Mesothelial cell of epicardium (in vitro differentiated cells): ENCODE results near the gene CNN2. TPM values are rescaled to one million over a fixed set of nuclear protein-coding genes. Genes with fewer than 3 reads are reported as not detected.

Experiments used
- DNase-seq, 2 experiments: peaks; one replicate each; pipeline ENCODE4 v3.0.0; 2021; ENCODE audit warnings: low spot score in 2 of 2; ENCODE audit not compliant: unreplicated experiment in 2 of 2
- H3K27ac Mint-ChIP-seq: 2 replicates; pipeline ENCODE4 v1.8.0; 2021; ENCODE audit warnings: mixed read lengths
- H3K27me3 Mint-ChIP-seq: 2 replicates; pipeline ENCODE4 v1.8.0; 2021; ENCODE audit warnings: low read depth, mixed read lengths
- H3K36me3 Mint-ChIP-seq: 2 replicates; pipeline ENCODE4 v1.8.0; 2021; ENCODE audit warnings: mixed read lengths
- H3K4me1 Mint-ChIP-seq: 2 replicates; pipeline ENCODE4 v1.8.0; 2021; ENCODE audit warnings: mixed read lengths
- H3K4me3 Mint-ChIP-seq: 2 replicates; pipeline ENCODE4 v1.8.0; 2021; ENCODE audit warnings: mild to moderate bottlenecking, moderate library complexity, mixed read lengths
- H3K9me3 Mint-ChIP-seq: 2 replicates; pipeline ENCODE4 v1.8.0; 2021; ENCODE audit warnings: mixed read lengths
- total RNA-seq: library from RNA; stranded (reverse); gene quantifications from 3 replicates; pipeline ENCODE4 v1.2.1, GENCODE V29; 2021
- TF ChIP-seq, protein P1 (sequence below): fragments of 200-600 bp; sonication (generic); IDR thresholded peaks from one replicate; pipeline ENCODE4 v1.5.0; 2021; ENCODE audit warnings: antibody characterized with exemption; ENCODE audit not compliant: unreplicated experiment

Gene CNN2
- total RNA-seq, 1 donor from 2014 or later, result 501 TPM

DNA sequence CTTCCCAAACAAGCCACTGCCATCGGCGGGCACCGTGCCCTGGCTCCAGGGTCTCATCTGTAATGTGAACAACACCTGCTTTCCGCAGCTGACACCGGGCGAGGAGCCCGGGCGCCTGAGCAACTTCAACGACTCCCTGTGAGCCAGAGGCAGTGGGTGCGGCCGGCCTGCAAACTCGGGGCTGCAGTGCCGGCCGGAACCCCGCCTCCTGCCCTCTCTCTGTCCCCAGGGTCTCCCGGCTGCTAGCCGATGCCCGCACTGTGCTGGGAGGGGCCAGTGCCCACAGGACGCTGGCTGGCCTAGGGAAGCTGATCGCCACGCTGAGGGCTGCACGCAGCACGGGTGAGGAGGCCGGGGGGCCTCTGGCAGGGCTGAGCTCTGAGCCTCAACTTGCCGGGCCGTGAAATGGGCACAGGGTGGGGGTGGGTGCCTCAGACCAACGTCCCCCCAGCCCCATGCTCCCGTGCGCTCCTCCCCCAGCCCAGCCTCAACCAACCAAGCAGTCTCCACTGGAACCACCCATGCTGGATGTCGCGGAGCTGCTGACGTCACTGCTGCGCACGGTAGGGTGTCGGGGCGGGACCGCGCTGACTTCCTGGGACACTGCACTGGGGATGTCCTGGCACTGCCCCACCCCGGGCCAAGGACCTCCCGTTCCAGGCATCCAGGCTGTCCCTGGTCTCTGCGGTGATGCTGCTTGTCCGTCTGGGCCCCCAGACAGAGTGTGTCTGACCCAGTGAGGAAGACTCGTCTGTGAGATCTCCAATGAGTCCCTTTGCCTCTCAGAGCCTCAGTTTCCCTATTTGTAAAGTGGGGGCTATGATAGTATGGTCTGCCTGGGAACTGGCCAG is 15.7 kb downstream of the CNN2 start:
- H3K27ac Mint-ChIP-seq, result no peak overlapping the region
- H3K27me3 Mint-ChIP-seq, result no peaks in the 10 kb centered on the region
- H3K4me1 Mint-ChIP-seq, result peaks cover 20% of the 10 kb centered on the region
- no peak for DNase-seq
- H3K4me3 Mint-ChIP-seq, result peak overlapping the region; percentile 30
- TF ChIP-seq, protein P1, sequence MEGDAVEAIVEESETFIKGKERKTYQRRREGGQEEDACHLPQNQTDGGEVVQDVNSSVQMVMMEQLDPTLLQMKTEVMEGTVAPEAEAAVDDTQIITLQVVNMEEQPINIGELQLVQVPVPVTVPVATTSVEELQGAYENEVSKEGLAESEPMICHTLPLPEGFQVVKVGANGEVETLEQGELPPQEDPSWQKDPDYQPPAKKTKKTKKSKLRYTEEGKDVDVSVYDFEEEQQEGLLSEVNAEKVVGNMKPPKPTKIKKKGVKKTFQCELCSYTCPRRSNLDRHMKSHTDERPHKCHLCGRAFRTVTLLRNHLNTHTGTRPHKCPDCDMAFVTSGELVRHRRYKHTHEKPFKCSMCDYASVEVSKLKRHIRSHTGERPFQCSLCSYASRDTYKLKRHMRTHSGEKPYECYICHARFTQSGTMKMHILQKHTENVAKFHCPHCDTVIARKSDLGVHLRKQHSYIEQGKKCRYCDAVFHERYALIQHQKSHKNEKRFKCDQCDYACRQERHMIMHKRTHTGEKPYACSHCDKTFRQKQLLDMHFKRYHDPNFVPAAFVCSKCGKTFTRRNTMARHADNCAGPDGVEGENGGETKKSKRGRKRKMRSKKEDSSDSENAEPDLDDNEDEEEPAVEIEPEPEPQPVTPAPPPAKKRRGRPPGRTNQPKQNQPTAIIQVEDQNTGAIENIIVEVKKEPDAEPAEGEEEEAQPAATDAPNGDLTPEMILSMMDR, result no peak
- peaks cover 8% of the 10 kb centered on the region for H3K36me3 Mint-ChIP-seq
- no peaks in the 10 kb centered on the region for H3K9me3 Mint-ChIP-seq

DNA sequence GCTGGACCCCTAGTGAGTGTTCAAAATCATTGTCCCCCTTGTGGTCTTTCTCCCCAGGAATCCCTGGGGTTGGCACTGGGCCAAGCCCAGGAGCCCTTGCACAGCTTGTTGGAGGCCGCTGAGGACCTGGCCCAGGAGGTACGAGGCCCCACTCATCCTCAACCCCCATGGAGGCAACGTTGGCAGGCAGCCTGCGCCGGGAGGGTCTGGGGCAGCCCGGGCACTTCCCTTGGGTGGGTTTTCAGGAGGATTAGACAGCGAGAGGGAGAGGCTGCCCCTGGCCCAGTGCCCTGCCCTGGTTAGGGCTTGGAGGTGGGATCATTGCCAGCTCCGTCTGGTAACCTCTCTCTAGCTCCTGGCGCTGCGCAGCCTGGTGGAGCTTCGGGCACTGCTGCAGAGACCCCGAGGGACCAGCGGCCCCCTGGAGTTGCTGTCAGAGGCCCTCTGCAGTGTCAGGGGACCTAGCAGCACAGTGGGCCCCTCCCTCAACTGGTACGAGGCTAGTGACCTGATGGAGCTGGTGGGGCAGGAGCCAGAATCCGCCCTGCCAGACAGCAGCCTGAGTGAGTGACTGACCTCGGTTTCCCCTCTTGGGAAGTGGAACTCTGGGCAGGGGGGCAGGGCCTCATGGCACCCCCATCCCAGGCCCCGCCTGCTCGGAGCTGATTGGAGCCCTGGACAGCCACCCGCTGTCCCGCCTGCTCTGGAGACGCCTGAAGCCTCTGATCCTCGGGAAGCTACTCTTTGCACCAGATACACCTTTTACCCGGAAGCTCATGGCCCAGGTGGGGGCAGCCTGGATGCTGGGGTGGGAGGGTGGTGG is 16.5 kb downstream of the CNN2 start:
- Mint-ChIP-seq H3K9me3 (no peaks in the 10 kb centered on the region), H3K4me1 (peaks cover 20% of the 10 kb centered on the region), H3K36me3 (peaks cover 3% of the 10 kb centered on the region), H3K4me3 (peak overlapping the region; percentile 30), H3K27ac (no peak overlapping the region), H3K27me3 (no peaks in the 10 kb centered on the region)
- no peak for DNase-seq
- TF ChIP-seq, protein P1, result no peak

GRCh38 chr19:1045247-1045603 is 18.8 kb downstream of the CNN2 start:
- Mint-ChIP-seq H3K36me3 (no peaks in the 10 kb centered on the region), H3K27me3 (no peaks in the 10 kb centered on the region), H3K4me1 (peaks cover 11% of the 10 kb centered on the region), H3K27ac (no peak overlapping the region), H3K9me3 (no peaks in the 10 kb centered on the region), H3K4me3 (no peak overlapping the region)
- TF ChIP-seq, protein P1, result no peak
- DNase-seq, result no peak

DNA sequence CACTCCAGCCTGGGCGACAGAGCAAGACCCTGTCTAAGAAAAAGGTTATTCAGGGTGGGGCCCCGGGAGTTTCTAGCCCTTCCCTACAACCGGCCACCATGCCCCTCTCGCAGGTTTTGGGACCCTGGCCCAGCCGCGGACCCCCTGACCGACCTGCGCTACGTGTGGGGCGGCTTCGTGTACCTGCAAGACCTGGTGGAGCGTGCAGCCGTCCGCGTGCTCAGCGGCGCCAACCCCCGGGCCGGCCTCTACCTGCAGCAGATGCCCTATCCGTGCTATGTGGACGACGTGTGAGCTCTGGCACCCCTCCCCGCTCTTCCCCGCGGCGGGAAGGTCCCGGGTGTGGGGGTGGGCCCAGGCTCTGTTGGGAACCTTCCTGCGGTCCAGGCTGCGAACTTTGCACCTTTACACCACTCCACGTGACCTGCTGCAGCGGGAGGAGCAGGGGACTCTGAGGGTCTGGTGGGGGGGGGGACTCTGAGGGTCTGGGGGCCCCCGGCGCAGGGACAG is 19.8 kb downstream of the CNN2 start:
- H3K4me1 Mint-ChIP-seq, result peaks cover 5% of the 10 kb centered on the region
- DNase-seq, result no peak

GRCh38 chr19:1046836-1047695 is 20.7 kb downstream of the CNN2 start:
- DNase-seq, result no peak
- TF ChIP-seq, protein P1, result no peak
- H3K27me3 Mint-ChIP-seq, result no peaks in the 10 kb centered on the region
- H3K9me3 Mint-ChIP-seq, result no peaks in the 10 kb centered on the region
- H3K27ac Mint-ChIP-seq, result no peak overlapping the region
- no peaks in the 10 kb centered on the region for H3K36me3 Mint-ChIP-seq
- peaks cover 4% of the 10 kb centered on the region for H3K4me1 Mint-ChIP-seq
- H3K4me3 Mint-ChIP-seq, result no peak overlapping the region

More for the DNA sequence above, 19.8 kb downstream of the CNN2 start:
- Mint-ChIP-seq H3K9me3 (no peaks in the 10 kb centered on the region), H3K27ac (no peak overlapping the region), H3K27me3 (no peaks in the 10 kb centered on the region), H3K4me3 (no peak overlapping the region), H3K36me3 (no peaks in the 10 kb centered on the region)
- TF ChIP-seq, protein P1, result no peak
